ENCODE results near the gene MTMR1.

The MTMR1 gene

GRCh38 chrX:150805736-150806135 lies 112.5 kb downstream of the MTMR1 start:
- no peak for DNase-seq

GRCh38 chrX:150806827-150807226 lies 113.6 kb downstream of the MTMR1 start:
- no peak for DNase-seq

- no peak for DNase-seq
Measured at GRCh38 chrX:150813922-150814321, 120.7 kb downstream of the MTMR1 start.
